HEK293 (cell line): ENCODE data around the gene HEPHL1.

Experiments used
- CTCF ChIA-PET: fragments of 350-600 bp; formaldehyde crosslinking; extraction: SDS; loops from one replicate; lab custom pipeline; 2021; ENCODE audit warnings: antibody characterized with exemption; lab: Yijun Ruan, JAX
- POLR2A ChIA-PET: fragments of 300-600 bp; formaldehyde crosslinking; extraction: SDS; loops from one replicate; lab custom pipeline; 2020; ENCODE audit warnings: antibody characterized with exemption, inconsistent platforms; lab: Yijun Ruan, JAX
- H3K27ac ChIP-seq: fragments of 200-500 bp; sonication (Bioruptor generic); 2 replicates; pipeline ENCODE4 v1.5.1; 2014; ENCODE audit warnings: low read depth, low read length, control low read depth, inconsistent platforms; ENCODE audit errors: extremely low read depth
- H3K36me3 ChIP-seq, 2 experiments: fragments of 200-500 bp in 1 of 2; sonication (Bioruptor generic) in 1 of 2; 1 replicate in 1 of 2; 2 replicates in 1 of 2; pipeline ENCODE4 v1.5.1; 2014 to 2017; ENCODE audit warnings: inconsistent platforms in 2 of 2, low read length in 2 of 2; ENCODE audit not compliant: control insufficient read depth in 2 of 2, insufficient read depth in 1 of 2
- H3K4me1 ChIP-seq: fragments of 200-500 bp; sonication (Bioruptor generic); 2 replicates; pipeline ENCODE4 v1.5.1; 2014; ENCODE audit warnings: mild to moderate bottlenecking, low read length, inconsistent platforms; ENCODE audit not compliant: control insufficient read depth, insufficient read depth
- H3K4me3 ChIP-seq: 2 replicates; pipeline ENCODE4 v1.5.1; 2011; ENCODE audit warnings: low read depth, mild to moderate bottlenecking, control low read depth, low read length, moderate library complexity
- H3K9me3 ChIP-seq: fragments of 200-500 bp; sonication (Bioruptor generic); 2 replicates; pipeline ENCODE4 v1.5.1; 2014; ENCODE audit warnings: low read depth, low read length, inconsistent platforms; ENCODE audit not compliant: control insufficient read depth, insufficient read depth
- GLI4 ChIP-seq: fragments of 450-650 bp; formaldehyde crosslinking; IDR thresholded peaks from 2 replicates; pipeline ENCODE4 v1.5.1; 2016; ENCODE audit warnings: missing biosample characterization, missing genetic modification characterization
- GLIS2 ChIP-seq: fragments of 450-650 bp; formaldehyde crosslinking; IDR thresholded peaks from 2 replicates; pipeline ENCODE4 v1.5.1; 2016; ENCODE audit warnings: missing biosample characterization, missing genetic modification characterization
- IKZF3 ChIP-seq: fragments of 450-650 bp; IDR thresholded peaks from 2 replicates; pipeline ENCODE4 v1.5.0; 2018; ENCODE audit warnings: missing biosample characterization, mild to moderate bottlenecking, missing genetic modification characterization, moderate library complexity
- MYNN ChIP-seq: fragments of 450-650 bp; formaldehyde crosslinking; IDR thresholded peaks from 2 replicates; pipeline ENCODE4 v1.5.1; 2016; ENCODE audit warnings: missing biosample characterization, missing genetic modification characterization, borderline replicate concordance
- SALL2 ChIP-seq: fragments of 450-650 bp; formaldehyde crosslinking; IDR thresholded peaks from 2 replicates; pipeline ENCODE4 v1.5.0; 2017; ENCODE audit warnings: missing biosample characterization, mild to moderate bottlenecking, missing genetic modification characterization, borderline replicate concordance
- SCRT1 ChIP-seq: fragments of 450-650 bp; formaldehyde crosslinking; IDR thresholded peaks from 2 replicates; pipeline ENCODE4 v1.5.1; 2016; ENCODE audit warnings: missing biosample characterization, missing genetic modification characterization, borderline replicate concordance
- ZBTB17 ChIP-seq: fragments of 450-650 bp; formaldehyde crosslinking; IDR thresholded peaks from 2 replicates; pipeline ENCODE4 v1.5.1; 2016; ENCODE audit warnings: missing biosample characterization, missing genetic modification characterization
- ZFP37 ChIP-seq: fragments of 450-650 bp; formaldehyde crosslinking; IDR thresholded peaks from 2 replicates; pipeline ENCODE4 v1.5.1; 2016; ENCODE audit warnings: missing biosample characterization, missing genetic modification characterization
- ZNF114 ChIP-seq: fragments of 450-650 bp; formaldehyde crosslinking; IDR thresholded peaks from 2 replicates; pipeline ENCODE4 v1.5.0; 2017; ENCODE audit warnings: missing biosample characterization, missing genetic modification characterization
- ZNF121 ChIP-seq: fragments of 450-650 bp; formaldehyde crosslinking; IDR thresholded peaks from 2 replicates; pipeline ENCODE4 v1.5.1; 2016; ENCODE audit warnings: missing biosample characterization, missing genetic modification characterization
- ZNF169 ChIP-seq: fragments of 450-650 bp; formaldehyde crosslinking; IDR thresholded peaks from 2 replicates; pipeline ENCODE4 v1.5.1; 2016; ENCODE audit warnings: missing biosample characterization, missing genetic modification characterization
- ZNF302 ChIP-seq: fragments of 450-650 bp; formaldehyde crosslinking; IDR thresholded peaks from 2 replicates; pipeline ENCODE4 v1.5.1; 2016; ENCODE audit warnings: missing biosample characterization, missing genetic modification characterization, low read depth
- ZNF324 ChIP-seq: fragments of 450-650 bp; formaldehyde crosslinking; IDR thresholded peaks from 2 replicates; pipeline ENCODE4 v1.5.1; 2016; ENCODE audit warnings: missing biosample characterization, missing genetic modification characterization
- ZNF350 ChIP-seq: fragments of 450-650 bp; formaldehyde crosslinking; IDR thresholded peaks from 2 replicates; pipeline ENCODE4 v1.5.0; 2017; ENCODE audit warnings: missing biosample characterization, mild to moderate bottlenecking, missing genetic modification characterization
- ZNF366 ChIP-seq: fragments of 450-650 bp; formaldehyde crosslinking; conservative IDR thresholded peaks from 2 replicates; pipeline ENCODE4 v1.5.1; 2016; ENCODE audit warnings: missing biosample characterization, missing genetic modification characterization
- ZNF521 ChIP-seq: fragments of 450-650 bp; formaldehyde crosslinking; IDR thresholded peaks from 2 replicates; pipeline ENCODE4 v1.5.1; 2017; ENCODE audit warnings: missing biosample characterization, mild to moderate bottlenecking, missing genetic modification characterization
- ZNF600 ChIP-seq: fragments of 450-650 bp; formaldehyde crosslinking; IDR thresholded peaks from 2 replicates; pipeline ENCODE4 v1.5.1; 2016; ENCODE audit warnings: missing biosample characterization, missing genetic modification characterization
- ZNF670 ChIP-seq: fragments of 450-650 bp; formaldehyde crosslinking; IDR thresholded peaks from 2 replicates; pipeline ENCODE4 v1.5.1; 2016; ENCODE audit warnings: missing biosample characterization, missing genetic modification characterization, low read depth
- ZNF792 ChIP-seq: fragments of 450-650 bp; formaldehyde crosslinking; IDR thresholded peaks from 2 replicates; pipeline ENCODE4 v1.5.1; 2016; ENCODE audit warnings: missing biosample characterization, missing genetic modification characterization
- ZNF843 ChIP-seq: fragments of 450-650 bp; formaldehyde crosslinking; IDR thresholded peaks from 2 replicates; pipeline ENCODE4 v1.5.1; 2016; ENCODE audit warnings: missing biosample characterization, missing genetic modification characterization
- TF ChIP-seq, protein P1 (sequence below): fragments of 450-650 bp; formaldehyde crosslinking; IDR thresholded peaks from 2 replicates; pipeline ENCODE4 v1.5.1; 2016; ENCODE audit warnings: missing biosample characterization, missing genetic modification characterization
- TF ChIP-seq, protein P2 (sequence below): fragments of 450-650 bp; formaldehyde crosslinking; IDR thresholded peaks from 2 replicates; pipeline ENCODE4 v1.5.1; 2017; ENCODE audit warnings: missing biosample characterization, missing genetic modification characterization
- TF ChIP-seq, protein P3 (sequence below): fragments of 450-650 bp; formaldehyde crosslinking; IDR thresholded peaks from 2 replicates; pipeline ENCODE4 v1.5.1; 2017; ENCODE audit warnings: missing biosample characterization, missing genetic modification characterization
- TF ChIP-seq, protein P4 (sequence below): fragments of 450-650 bp; formaldehyde crosslinking; IDR thresholded peaks from 2 replicates; pipeline ENCODE4 v1.5.1; 2016; ENCODE audit warnings: missing biosample characterization, missing genetic modification characterization
- TF ChIP-seq, protein P5 (sequence below): fragments of 450-650 bp; formaldehyde crosslinking; IDR thresholded peaks from 2 replicates; pipeline ENCODE4 v1.5.1; 2016; ENCODE audit warnings: missing biosample characterization, missing genetic modification characterization
- TF ChIP-seq, protein P6 (sequence below): fragments of 450-650 bp; formaldehyde crosslinking; IDR thresholded peaks from 2 replicates; pipeline ENCODE4 v1.5.1; 2016; ENCODE audit warnings: missing biosample characterization, missing genetic modification characterization

HEPHL1 gene

DNA sequence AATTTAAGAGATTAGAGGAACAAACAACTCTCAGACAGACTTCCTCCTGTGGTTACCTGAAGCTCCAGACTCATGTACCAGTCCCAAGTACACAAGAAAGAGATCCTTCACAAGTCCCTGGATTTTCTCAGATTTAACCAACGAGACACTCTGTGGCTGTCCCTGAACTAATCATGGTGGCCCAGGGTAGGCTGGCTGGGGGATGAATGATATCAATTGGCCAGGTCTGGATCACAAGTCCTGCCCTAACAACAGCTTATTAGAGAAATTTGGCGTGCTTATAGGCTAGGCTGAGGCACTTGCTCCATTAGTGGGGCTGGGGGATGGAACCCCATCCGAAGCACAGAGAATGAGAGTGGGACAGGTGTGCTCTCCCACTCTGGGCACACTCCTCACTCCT lies 22.1 kb downstream of the HEPHL1 start:
- TF ChIP-seq ZBTB17 (tag by site-specific recombination): 0 out of 2 replicates have a peak, but pooled peaks have one; percentile 30
- no peak for TF ChIP-seq GLIS2 (tag by site-specific recombination)
- ChIA-PET POLR2A (no interaction called here), CTCF (no interaction called here)
- Histone ChIP-seq H3K4me3 (no peak overlapping the region), H3K36me3 (no peaks in the 10 kb centered on the region), H3K9me3 (no peaks in the 10 kb centered on the region), H3K4me1 (no peaks in the 10 kb centered on the region), H3K27ac (no peak overlapping the region)

DNA sequence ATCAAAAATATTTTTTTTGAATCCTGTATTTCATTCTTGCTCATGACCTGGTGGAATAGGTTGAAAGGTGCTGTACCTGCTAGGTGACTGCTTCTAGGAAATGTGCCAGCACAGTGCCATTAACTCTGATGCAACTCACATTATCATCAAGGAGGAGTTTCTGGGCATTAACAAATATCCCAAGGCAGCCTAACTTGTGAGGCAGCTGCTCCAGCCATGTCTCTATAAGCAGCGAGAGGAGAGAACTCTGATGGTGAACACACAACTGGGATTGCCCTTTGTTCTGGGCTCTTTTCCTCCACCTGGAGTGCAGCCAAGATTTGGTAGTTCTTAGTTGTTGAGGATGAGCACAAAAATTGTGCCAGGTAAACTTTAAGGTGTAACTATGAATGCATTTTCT lies 25.6 kb downstream of the HEPHL1 start:
- no peak overlapping the region for H3K27ac ChIP-seq
- CTCF ChIA-PET: no interaction called here
- POLR2A ChIA-PET: no interaction called here

DNA sequence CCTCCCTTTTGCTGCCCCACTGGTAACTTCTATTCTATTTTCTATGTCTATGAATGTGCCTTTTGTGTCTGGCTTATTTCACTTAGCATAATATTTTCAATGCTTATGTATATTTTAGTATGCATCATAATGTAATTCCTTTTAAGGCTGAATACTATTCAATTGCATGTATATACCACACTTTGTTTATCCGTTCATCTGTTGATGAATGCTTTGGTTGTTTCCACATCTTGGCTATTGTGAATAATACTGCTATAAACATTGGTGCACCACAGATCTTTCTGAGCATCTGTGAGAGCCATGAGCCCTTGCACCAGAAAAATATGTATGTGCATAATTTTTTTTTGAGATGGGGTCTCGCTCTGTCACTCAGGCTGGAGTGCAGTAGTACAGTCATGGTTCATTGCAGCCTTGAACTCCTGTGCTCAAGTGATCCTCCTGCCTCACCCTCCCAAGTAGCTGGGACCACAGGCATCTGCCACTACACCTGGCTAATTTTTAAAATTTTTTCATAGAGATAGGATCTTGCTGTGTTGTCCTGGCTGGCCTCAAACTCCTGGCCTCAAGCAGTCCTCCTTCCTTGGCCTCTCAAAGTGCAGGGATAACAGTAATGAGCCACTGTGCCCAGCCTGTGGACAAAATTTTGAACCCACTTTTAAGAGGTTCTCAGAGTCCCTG lies 27.0 kb downstream of the HEPHL1 start:
- Histone ChIP-seq H3K27ac (no peak overlapping the region), H3K4me3 (no peak overlapping the region), H3K9me3 (no peaks in the 10 kb centered on the region), H3K4me1 (no peaks in the 10 kb centered on the region), H3K36me3 (no peaks in the 10 kb centered on the region)
- ChIA-PET POLR2A (no interaction called here), CTCF (no interaction called here)
- TF ChIP-seq ZNF302 (tag by site-specific recombination) (no peak), ZNF600 (tag by site-specific recombination) (no peak), ZNF366 (tag by site-specific recombination) (no peak), ZNF114 (tag by site-specific recombination) (no peak), ZNF350 (tag by site-specific recombination) (no peak), ZNF670 (tag by site-specific recombination) (no peak), ZNF121 (tag by site-specific recombination) (no peak), GLI4 (tag by site-specific recombination) (no peak), ZFP37 (tag by site-specific recombination) (no peak), ZNF169 (tag by site-specific recombination) (no peak)
- TF ChIP-seq, protein P1, sequence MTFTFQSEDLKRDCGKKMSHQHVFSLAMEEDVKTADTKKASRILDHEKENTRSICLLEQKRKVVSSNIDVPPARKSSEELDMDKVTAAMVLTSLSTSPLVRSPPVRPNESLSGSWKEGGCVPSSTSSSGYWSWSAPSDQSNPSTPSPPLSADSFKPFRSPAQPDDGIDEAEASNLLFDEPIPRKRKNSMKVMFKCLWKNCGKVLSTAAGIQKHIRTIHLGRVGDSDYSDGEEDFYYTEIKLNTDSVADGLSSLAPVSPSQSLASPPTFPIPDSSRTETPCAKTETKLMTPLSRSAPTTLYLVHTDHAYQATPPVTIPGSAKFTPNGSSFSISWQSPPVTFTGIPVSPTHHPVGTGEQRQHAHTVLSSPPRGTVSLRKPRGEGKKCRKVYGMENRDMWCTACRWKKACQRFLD (tag by site-specific recombination): no peak
- TF ChIP-seq, protein P2, sequence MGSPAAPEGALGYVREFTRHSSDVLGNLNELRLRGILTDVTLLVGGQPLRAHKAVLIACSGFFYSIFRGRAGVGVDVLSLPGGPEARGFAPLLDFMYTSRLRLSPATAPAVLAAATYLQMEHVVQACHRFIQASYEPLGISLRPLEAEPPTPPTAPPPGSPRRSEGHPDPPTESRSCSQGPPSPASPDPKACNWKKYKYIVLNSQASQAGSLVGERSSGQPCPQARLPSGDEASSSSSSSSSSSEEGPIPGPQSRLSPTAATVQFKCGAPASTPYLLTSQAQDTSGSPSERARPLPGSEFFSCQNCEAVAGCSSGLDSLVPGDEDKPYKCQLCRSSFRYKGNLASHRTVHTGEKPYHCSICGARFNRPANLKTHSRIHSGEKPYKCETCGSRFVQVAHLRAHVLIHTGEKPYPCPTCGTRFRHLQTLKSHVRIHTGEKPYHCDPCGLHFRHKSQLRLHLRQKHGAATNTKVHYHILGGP: no peak
- TF ChIP-seq, protein P3, sequence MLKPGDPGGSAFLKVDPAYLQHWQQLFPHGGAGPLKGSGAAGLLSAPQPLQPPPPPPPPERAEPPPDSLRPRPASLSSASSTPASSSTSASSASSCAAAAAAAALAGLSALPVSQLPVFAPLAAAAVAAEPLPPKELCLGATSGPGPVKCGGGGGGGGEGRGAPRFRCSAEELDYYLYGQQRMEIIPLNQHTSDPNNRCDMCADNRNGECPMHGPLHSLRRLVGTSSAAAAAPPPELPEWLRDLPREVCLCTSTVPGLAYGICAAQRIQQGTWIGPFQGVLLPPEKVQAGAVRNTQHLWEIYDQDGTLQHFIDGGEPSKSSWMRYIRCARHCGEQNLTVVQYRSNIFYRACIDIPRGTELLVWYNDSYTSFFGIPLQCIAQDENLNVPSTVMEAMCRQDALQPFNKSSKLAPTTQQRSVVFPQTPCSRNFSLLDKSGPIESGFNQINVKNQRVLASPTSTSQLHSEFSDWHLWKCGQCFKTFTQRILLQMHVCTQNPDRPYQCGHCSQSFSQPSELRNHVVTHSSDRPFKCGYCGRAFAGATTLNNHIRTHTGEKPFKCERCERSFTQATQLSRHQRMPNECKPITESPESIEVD (tag by site-specific recombination): no peak
- TF ChIP-seq, protein P4, sequence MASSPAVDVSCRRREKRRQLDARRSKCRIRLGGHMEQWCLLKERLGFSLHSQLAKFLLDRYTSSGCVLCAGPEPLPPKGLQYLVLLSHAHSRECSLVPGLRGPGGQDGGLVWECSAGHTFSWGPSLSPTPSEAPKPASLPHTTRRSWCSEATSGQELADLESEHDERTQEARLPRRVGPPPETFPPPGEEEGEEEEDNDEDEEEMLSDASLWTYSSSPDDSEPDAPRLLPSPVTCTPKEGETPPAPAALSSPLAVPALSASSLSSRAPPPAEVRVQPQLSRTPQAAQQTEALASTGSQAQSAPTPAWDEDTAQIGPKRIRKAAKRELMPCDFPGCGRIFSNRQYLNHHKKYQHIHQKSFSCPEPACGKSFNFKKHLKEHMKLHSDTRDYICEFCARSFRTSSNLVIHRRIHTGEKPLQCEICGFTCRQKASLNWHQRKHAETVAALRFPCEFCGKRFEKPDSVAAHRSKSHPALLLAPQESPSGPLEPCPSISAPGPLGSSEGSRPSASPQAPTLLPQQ (tag by site-specific recombination): no peak
- TF ChIP-seq, protein P5, sequence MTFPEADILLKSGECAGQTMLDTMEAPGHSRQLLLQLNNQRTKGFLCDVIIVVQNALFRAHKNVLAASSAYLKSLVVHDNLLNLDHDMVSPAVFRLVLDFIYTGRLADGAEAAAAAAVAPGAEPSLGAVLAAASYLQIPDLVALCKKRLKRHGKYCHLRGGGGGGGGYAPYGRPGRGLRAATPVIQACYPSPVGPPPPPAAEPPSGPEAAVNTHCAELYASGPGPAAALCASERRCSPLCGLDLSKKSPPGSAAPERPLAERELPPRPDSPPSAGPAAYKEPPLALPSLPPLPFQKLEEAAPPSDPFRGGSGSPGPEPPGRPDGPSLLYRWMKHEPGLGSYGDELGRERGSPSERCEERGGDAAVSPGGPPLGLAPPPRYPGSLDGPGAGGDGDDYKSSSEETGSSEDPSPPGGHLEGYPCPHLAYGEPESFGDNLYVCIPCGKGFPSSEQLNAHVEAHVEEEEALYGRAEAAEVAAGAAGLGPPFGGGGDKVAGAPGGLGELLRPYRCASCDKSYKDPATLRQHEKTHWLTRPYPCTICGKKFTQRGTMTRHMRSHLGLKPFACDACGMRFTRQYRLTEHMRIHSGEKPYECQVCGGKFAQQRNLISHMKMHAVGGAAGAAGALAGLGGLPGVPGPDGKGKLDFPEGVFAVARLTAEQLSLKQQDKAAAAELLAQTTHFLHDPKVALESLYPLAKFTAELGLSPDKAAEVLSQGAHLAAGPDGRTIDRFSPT (tag by site-specific recombination): no peak

More for the DNA sequence above, 25.6 kb downstream of the HEPHL1 start:
- H3K9me3 ChIP-seq: no peaks in the 10 kb centered on the region
- no peak overlapping the region for H3K4me3 ChIP-seq
- H3K4me1 ChIP-seq: no peaks in the 10 kb centered on the region
- TF ChIP-seq ZNF521 (tag by site-specific recombination) (no peak), ZNF324 (tag by site-specific recombination) (no peak), ZNF843 (no peak), IKZF3 (no peak), SCRT1 (tag by site-specific recombination) (no peak), ZNF792 (tag by site-specific recombination) (no peak), MYNN (tag by site-specific recombination) (no peak), SALL2 (tag by site-specific recombination) (no peak)
- TF ChIP-seq, protein P6, sequence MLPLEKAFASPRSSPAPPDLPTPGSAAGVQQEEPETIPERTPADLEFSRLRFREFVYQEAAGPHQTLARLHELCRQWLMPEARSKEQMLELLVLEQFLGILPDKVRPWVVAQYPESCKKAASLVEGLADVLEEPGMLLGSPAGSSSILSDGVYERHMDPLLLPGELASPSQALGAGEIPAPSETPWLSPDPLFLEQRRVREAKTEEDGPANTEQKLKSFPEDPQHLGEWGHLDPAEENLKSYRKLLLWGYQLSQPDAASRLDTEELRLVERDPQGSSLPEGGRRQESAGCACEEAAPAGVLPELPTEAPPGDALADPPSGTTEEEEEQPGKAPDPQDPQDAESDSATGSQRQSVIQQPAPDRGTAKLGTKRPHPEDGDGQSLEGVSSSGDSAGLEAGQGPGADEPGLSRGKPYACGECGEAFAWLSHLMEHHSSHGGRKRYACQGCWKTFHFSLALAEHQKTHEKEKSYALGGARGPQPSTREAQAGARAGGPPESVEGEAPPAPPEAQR (tag by site-specific recombination): no peak
- H3K36me3 ChIP-seq: no peaks in the 10 kb centered on the region
